Umbilical cord (tissue), 2 donors: ENCODE data around the gene KCND3. TPM values are rescaled to one million over a fixed set of nuclear protein-coding genes. Genes with fewer than 3 reads are reported as not detected.
A peak's percentile ranks its signal among the peaks of the same experiment; 100 is the strongest.

ENCODE experiments used
- DNase-seq: peaks from one replicate; pipeline ENCODE4 v3.0.0-alpha.2; 2015; ENCODE audit warnings: low spot score
- total RNA-seq: library from RNA; depleted of rRNA; stranded (reverse); fragments of >200 nt; gene quantifications from one replicate; pipeline ENCODE4 v1.2.3, GENCODE V29; 2014; ENCODE audit warnings: low replicate concordance; ENCODE audit not compliant: insufficient read depth

Gene KCND3
- total RNA-seq, 1 donor from 2014 or later: 10.6 TPM

DNA sequence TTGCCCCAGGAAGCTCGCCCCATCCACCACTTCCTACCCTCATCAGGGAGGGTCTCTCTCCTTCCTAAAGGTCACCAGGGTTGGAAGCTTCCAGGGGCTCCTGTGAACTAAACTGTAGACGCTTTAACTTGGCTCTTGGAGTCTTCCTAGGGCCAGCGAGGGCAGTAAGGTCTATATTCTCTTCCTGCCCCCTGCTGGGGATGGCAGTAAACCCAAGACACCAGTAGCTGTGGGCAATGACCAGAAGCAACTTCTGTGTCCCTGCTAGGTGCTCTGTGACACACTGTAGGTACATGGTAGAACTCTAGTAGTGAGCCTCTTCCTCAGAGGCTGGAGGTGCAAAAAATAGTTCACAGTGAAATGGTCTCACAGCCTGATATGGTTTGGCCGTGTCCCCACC lies 30.0 kb downstream of the KCND3 start:
- no peak for DNase-seq

- no peak for DNase-seq
Measured at GRCh38 chr1:111958851-111959250, 30.6 kb downstream of the KCND3 start.

GRCh38 chr1:111958075-111958474 lies 31.4 kb downstream of the KCND3 start:
- DNase-seq: no peak

- DNase-seq: no peak
Measured at GRCh38 chr1:111956155-111956771, 33.2 kb downstream of the KCND3 start.

DNA sequence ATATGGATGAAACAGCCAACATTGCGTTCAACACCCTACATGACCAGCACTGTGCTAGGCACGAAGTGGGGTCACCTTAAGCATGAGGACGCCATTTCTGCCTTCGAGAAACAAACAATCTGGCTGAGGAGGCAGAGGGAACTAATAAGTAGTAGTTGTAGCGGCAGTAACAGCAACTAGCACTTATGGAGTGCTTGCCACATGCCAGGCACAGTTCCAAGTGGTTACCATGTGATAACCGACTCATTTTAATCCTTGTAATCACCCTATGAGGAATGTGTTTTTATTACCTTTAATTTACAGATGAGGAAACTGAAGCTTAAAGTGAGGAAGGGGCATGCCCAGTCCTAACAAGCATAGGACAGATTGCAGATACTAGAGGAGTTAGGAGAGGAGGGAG lies 33.7 kb downstream of the KCND3 start:
- DNase-seq: no peak

DNA sequence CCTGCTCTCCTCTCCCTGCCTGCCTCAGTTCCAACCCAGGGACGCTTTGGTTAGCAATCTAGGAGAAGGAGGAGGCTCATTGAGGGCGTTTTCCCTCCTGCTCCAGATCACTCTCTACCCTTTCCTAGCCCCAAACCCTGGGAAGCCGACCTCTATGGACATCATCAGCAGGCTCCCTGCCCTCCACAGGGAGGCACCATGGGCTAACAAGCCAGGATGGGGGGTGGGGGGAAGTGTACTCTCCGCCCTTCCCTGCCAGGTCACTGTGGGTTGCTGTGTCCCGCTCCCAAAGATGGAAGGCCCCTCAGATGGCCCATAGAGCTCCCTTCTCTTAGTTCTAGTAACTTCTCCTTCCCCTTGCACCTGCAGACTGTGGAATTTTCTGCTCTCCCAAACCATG lies 35.7 kb downstream of the KCND3 start:
- no peak for DNase-seq

DNA sequence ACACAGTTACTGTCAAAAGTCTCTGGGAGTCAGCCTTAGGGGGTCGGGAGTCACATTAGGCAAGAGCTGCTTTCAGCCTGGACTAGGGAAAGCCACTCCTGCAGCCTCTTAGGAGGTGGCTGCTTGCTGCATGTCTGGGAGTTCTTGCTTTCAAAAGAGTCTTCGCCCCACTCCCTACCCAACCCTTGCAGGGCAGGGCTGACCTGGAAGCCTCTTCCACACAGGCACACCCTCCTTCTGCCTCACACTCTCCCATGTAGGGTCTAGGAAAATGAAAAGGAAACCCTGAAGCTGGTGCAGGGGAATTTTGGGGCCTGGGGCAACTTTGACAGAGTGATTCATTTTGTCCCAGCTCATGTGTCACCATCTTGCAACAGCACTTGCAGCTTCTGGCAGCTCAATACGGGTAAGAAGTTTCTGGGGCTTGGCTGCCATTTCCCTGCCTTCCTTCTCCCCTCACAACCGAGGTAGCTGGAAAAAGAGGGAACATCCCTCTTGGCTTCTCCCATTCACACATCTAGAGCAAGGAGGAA lies 37.3 kb downstream of the KCND3 start:
- DNase-seq: no peak

- peak; percentile 39 for DNase-seq
Measured at GRCh38 chr1:111948209-111949171, 41.0 kb downstream of the KCND3 start.

DNA sequence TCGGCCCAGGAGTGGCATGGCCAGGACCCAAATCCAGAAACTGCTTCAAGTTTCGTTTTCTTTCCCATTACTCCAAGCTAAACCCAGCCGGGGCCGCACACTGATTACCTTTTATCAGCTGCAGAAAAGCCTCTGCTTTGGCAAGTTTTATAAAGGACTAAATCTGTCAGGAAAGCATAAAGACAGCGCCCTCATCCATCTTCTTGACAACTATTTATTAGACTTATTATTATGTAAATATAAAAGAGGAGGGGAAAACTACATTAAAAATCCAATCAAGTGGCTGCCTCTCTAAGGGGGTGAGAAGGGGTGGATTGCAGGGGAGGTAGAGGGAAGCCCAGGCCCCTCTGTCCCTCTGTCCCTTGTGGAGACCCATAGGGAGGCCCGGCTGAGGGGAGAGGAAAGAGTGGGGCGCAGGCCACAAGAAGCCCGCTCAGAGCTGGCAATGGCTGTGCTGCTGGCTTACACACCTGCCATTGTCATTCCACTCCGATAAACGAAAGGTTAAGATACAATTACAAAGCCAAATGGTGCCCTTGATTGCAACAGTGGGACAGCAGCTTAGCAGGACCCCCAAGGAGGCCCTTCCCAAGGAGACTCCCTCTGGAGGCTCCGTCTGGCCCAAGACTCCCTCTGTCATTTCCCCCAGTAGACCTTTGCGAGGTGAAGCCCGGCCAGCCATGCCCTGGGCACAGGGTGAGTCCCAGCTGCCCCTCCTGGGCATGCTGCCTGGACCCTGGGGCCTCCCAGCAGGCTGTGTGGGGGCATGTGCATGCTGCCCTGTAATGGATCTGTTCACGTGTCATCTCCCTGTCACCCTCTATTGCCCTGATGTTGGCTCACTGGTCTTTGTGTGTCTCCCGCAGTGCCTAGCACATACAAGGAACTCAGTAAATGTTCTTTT lies 45.4 kb downstream of the KCND3 start:
- DNase-seq: no peak

DNA sequence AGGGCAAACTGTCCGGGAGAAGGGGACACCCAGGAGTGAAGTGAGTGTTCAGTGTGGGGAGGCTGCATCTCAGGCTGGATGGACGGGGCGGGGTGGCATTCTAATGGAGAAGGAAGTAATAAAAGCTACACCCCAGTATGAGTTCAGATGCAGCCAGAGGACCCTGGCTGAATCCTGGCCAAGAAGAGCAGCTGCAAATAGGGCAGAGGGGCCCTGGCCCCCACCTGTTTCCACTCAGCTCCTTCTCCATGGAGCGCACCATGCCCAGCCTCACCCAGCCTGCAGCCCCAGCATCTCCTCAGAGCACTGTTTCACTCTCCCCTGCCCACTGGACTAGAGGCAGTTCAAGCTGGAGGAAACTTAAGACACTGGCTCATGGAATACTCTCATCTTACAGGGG lies 46.4 kb downstream of the KCND3 start:
- DNase-seq: no peak

DNA sequence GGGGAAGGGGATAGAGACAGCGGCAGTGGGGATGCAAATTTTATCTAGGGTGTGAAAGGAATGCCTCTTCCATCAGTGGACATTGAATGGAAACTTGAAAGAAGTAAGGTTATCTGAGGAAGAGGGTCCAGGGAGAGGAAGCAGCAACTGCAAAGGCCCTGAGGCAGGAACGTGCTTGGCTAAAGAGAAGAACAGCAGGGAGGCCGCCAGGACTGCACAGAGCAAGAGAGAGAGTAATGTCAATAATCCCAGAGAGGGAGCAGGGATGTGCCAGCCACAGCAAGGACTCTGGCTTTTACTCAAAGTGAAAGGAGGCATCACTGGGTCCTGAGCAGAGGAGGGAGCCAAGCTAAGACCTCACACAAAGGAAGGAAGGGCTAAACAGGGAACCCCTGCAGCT lies 50.9 kb downstream of the KCND3 start:
- DNase-seq: no peak

- no peak for DNase-seq
Measured at GRCh38 chr1:111938123-111938522, 51.3 kb downstream of the KCND3 start.

DNA sequence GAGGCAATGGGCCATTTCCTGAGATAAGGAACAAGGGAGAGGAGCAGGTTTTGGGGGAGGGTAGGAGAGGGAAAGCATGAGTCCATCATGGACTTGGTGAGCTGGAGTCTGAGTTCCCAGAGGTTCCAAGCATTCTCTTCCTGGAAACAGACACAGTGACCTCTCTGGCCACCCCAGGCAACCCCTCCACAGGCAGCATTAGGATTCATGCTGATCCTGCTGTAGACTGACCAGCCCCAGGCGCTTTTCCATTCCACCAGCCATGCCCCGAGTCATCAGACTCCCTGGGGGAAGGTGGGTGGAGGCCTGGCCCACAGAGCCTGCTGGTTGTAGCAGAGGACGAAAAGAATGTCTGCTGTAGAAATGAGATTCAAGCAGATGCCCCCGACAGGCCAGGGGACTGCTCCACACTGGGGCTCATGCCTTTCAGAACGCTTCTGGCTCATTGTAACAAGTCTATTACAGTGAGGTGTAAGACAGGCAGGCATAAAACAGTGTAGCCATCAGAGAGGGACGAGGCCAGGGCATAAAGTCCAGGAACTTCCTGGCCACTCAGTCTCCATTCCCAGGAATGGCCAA lies 52.2 kb downstream of the KCND3 start:
- DNase-seq: no peak

DNA sequence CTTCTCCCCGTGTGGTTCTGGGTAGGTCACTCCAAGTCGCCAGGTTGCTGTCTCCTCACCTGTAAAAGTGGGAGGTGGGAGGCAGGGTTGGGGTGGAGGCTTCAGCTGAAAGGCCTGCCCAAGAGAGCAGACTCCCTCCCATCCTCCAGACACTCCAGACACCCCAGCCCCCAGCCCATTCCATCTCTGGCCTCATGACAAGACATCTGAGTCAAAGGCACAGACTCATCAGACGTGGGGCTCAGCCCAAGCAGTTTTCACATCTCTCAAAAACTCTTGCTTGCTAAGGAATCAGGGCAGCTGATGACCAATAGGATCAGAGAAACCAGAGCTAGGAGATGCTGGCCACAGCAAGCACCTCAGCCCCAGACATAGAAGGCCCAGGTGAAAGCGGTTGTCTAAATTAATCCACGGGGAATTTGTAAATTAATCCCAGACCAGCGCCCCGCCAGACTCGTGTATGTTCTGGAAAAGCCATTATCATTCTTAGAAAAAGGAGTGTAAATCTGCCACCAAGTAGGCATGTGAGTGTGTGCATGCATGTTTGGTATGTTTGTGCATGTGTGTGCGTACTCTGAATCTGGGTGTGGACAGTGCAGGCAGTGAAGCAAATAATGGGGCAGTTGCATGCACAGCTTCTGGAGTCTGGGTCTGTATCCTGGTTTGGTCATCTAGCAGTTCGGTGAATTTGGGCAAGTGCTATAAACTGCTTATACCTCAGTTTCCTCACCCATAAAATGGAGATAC lies 55.2 kb downstream of the KCND3 start:
- DNase-seq: no peak

- DNase-seq: no peak
Measured at GRCh38 chr1:111930356-111930755, 59.1 kb downstream of the KCND3 start.

- no peak for DNase-seq
Measured at GRCh38 chr1:111928531-111928930, 60.9 kb downstream of the KCND3 start.

DNA sequence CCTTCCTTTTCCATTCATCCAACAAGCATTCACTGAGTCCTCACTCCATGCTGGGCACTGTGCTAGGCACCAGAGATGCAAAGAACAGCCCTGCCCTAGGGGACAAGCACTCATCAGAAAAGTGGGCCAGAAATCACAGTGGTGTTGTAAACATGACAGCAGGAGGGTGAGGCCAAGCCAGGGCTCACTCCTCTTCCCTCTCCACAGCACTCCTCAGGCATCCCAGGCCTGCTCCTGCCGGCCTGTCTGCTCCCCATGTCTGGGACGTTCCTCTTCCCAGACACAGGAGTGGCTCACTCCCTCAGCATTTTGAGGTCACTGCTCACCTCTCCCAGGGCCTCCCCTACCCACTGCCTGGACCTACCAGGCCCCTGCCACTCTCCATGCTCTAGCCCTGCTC lies 61.8 kb downstream of the KCND3 start:
- DNase-seq: no peak

DNA sequence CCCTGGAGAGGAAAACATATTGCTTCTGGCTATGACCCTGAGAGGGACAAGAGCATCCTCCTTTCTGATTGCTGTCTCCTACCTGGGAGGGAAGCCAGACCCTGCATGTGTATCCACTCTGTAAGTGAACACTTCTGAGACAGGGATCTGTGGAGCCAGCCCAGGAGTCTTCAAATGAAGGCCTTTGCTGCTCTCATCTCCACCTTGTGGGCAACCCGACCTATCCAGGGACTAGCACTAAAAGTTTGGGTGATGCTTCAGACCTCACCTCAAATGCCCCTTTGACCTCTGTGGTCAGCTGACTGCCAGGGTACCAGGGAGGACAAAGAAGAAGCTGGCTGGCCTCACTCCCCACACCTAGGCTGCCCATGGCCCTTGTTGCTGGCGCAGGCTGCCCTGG lies 64.7 kb downstream of the KCND3 start:
- DNase-seq: no peak

GRCh38 chr1:111923766-111924165 lies 65.7 kb downstream of the KCND3 start:
- no peak for DNase-seq

GRCh38 chr1:111921948-111922347 lies 67.5 kb downstream of the KCND3 start:
- DNase-seq: no peak
